Measurements from ENCODE around the gene NFE2. TPM values are rescaled to one million over a fixed set of nuclear protein-coding genes. Genes with fewer than 3 reads are reported as not detected.

Gene NFE2
- total RNA-seq, 1 experiment from 2014 or later, result 0.06 TPM

- no peak for DNase-seq (ENCODE audit: low read depth)
Measured at GRCh38 chr12:54306925-54307741, 6.3 kb upstream of the NFE2 start.

- no peak for DNase-seq (ENCODE audit: low read depth)
Measured at GRCh38 chr12:54304187-54304810, 3.5 kb upstream of the NFE2 start.

- no peak for DNase-seq (ENCODE audit: low read depth)
Measured at GRCh38 chr12:54303640-54304039, 2.8 kb upstream of the NFE2 start.

GRCh38 chr12:54301428-54302048 lies 723 bp upstream of the NFE2 start:
- DNase-seq (ENCODE audit: low read depth), result no peak

- no peak for DNase-seq (ENCODE audit: low read depth)
Measured at GRCh38 chr12:54300225-54300731, 537 bp downstream of the NFE2 start.

GRCh38 chr12:54299515-54300224 lies 1.1 kb downstream of the NFE2 start:
- DNase-seq (ENCODE audit: low read depth), result peak; percentile 58

- DNase-seq (ENCODE audit: low read depth), result no peak
Measured at GRCh38 chr12:54298904-54299303, 1.9 kb downstream of the NFE2 start.

- DNase-seq (ENCODE audit: low read depth), result no peak
Measured at GRCh38 chr12:54296393-54297099, 4.3 kb downstream of the NFE2 start.

GRCh38 chr12:54294953-54295566 lies 5.8 kb downstream of the NFE2 start:
- DNase-seq (ENCODE audit: low read depth), result no peak

GRCh38 chr12:54294152-54294952 lies 6.5 kb downstream of the NFE2 start:
- DNase-seq (ENCODE audit: low read depth), result peak; percentile 38

GRCh38 chr12:54292931-54293241 lies 7.9 kb downstream of the NFE2 start:
- no peak for DNase-seq (ENCODE audit: low read depth)

- DNase-seq (ENCODE audit: low read depth), result no peak
Measured at GRCh38 chr12:54292083-54292930, 8.5 kb downstream of the NFE2 start.

- DNase-seq (ENCODE audit: low read depth), result no peak
Measured at GRCh38 chr12:54287261-54288157, 13.3 kb downstream of the NFE2 start.

GRCh38 chr12:54286042-54287030 lies 14.5 kb downstream of the NFE2 start:
- no peak for DNase-seq (ENCODE audit: low read depth)

GRCh38 chr12:54285150-54286041 lies 15.4 kb downstream of the NFE2 start:
- no peak for DNase-seq (ENCODE audit: low read depth)

Data from LHCN-M2 (cell line).